ENCODE results near the gene HOXC6.

Gene HOXC6

DNA sequence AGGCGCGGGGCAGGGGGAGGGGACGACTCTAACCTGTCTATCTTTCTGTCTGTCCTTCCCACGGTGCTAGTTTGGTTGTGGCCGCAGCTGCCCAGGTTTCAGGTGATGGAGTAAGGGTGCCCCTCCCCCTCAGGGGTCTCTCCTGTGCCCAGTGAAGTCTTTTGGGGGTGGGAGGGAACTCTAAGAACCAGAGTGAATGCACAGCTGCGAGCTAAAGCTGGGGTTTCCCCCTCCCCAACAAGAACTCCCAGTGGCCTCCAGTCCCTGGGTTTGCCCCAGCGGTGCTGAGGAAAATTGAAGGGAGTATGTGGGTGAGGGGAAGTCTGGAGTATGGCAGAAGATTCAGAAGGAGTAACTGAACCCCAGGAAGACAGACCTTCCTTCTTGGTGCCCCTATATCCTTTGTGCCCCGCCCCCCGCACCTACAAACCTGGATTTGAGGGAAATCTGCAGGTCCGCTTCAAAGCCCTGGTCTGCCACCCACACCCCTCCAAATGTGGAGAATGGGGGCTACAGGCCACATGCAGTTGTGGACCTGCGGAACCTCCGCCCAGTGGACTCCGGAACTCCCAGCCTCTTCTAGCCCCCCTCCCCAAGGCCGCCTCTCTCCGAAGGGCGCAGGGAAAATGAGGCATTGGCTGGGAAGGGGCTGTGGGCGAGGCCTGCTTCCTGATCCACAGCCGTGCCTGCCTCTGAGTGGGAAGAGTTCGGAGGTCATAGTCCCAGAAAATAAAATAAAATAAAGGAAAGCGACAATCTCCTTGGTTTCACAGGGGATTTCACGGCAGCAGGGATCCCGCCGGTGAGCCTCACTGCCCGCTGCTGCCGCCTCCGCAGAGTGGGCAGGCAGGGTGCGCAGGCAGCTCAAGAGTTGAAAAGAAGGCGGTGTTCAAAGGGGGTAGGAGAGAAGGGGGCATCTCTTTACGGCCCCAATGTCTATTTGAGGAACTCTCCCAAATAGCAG lies 31.7 kb upstream of the HOXC6 start:
- peak overlapping the region; percentile 34 for H3K4me3 ChIP-seq (replicated peaks; ENCODE audit: low read depth, low read length)
- DNase-seq (ENCODE audit: extremely low read depth, low read depth), result no peak
- no peak for TF ChIP-seq CTCF (IDR thresholded peaks at IDR 0.05; ENCODE audit: low read depth, low read length, missing control alignments)

GRCh38 chr12:53997204-53998109 lies 30.8 kb upstream of the HOXC6 start:
- H3K4me3 ChIP-seq (replicated peaks; ENCODE audit: low read depth, low read length), result no peak overlapping the region
- DNase-seq (ENCODE audit: extremely low read depth, low read depth), result no peak
- no peak for TF ChIP-seq CTCF (IDR thresholded peaks at IDR 0.05; ENCODE audit: low read depth, low read length, missing control alignments)

DNA sequence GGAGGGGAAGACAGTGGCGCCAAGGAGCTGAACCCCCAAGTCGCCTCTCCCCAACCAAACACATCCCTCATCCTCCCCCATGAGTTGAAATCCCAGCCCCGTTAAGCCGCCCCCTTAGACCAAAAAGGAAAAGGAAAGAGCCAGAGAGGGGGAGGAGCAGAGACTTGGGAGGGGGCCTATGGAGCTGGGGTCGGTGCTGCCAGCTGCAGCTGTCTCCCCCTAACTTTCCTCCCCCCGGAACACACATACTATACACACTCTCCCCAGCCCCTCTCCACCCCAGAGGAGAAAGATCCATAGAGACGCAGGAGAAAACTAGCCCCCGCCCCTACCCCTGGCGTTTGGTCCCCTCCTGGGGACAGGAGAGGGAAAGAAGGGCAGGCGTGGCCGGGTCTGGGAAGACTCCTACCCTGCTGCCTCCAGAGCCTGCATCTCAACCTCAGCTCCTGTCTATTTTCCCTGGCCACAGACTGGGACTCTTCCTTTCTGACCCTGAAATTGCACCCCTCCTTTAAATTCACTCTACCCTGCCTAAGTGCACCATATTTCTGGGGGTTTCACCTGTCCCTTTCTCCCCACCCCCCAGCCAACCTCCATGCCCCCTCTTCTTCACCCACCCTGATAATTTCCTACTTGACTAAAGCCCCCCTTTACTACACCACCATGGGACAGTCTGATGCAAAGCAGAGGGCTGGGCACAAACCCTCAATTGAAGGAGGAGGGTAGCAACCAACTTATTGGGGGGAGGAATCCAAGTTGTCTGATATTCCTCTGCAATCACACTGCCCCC lies 29.9 kb upstream of the HOXC6 start:
- no peak for TF ChIP-seq CTCF (IDR thresholded peaks at IDR 0.05; ENCODE audit: low read depth, low read length, missing control alignments)
- peak overlapping the region; percentile 67; the same call in 1 of the 2 replicates for H3K4me3 ChIP-seq (replicated peaks; ENCODE audit: low read depth, low read length)
- DNase-seq (ENCODE audit: extremely low read depth, low read depth), result no peak

DNA sequence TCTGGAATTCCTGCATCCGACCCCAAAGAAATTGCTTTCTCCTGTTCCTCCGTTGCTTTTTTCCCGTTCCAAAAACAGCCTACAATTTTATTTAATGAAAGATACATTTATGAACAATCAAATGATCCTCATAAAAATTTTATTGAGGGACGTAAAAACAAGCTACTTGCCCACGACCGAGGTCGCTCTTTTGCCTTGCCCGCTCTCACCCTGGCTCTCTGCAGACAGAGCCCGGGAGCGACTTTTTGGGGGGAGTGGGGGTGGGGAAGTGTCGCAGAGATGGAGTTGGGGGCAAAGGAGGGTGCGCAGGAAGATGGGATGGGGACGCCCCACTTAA lies 29.4 kb upstream of the HOXC6 start:
- no peak for TF ChIP-seq CTCF (IDR thresholded peaks at IDR 0.05; ENCODE audit: low read depth, low read length, missing control alignments)
- H3K4me3 ChIP-seq (replicated peaks; ENCODE audit: low read depth, low read length), result peak overlapping the region; percentile 67
- no peak for DNase-seq (ENCODE audit: extremely low read depth, low read depth)

- DNase-seq (ENCODE audit: extremely low read depth, low read depth), result peak; percentile 42
- no peak for TF ChIP-seq CTCF (IDR thresholded peaks at IDR 0.05; ENCODE audit: low read depth, low read length, missing control alignments)
- H3K4me3 ChIP-seq (replicated peaks; ENCODE audit: low read depth, low read length), result peak overlapping the region; percentile 67
Observed at GRCh38 chr12:53999559-54000115, 28.6 kb upstream of the HOXC6 start.
